Caki2 (cell line): ENCODE data around the gene ARMC10. TPM values are rescaled to one million over a fixed set of nuclear protein-coding genes. Genes with fewer than 3 reads are reported as not detected.
A peak's percentile ranks its signal among the peaks of the same experiment; 100 is the strongest.
"Not testable (repeated sequence)": the region's sequence is repeated elsewhere in the genome, so short reads cannot be mapped to it uniquely, and the experiment has no call there.

Experiments used
- DNase-seq: peaks from one replicate; pipeline ENCODE4 v3.0.0-alpha.2; 2015; ENCODE audit warnings: low read depth
- in situ Hi-C: cut with HindIII; loops from 2 replicates; pipeline ENCODE4 v1.10.0; 2016; ENCODE audit warnings: low sequenced_read_pairs, low pct_unique_long_range_greater_than_20kb, mixed read lengths
- total RNA-seq: library from RNA; depleted of rRNA; stranded (reverse); fragments of >200 nt; shearing (Covaris generic); gene quantifications from 2 replicates; pipeline ENCODE4 v1.2.3, GENCODE V29; 2014; ENCODE audit warnings: low replicate concordance; rRNA removed

ARMC10 gene
- total RNA-seq = 46.5 and 53.9 TPM in 2 replicates

DNA sequence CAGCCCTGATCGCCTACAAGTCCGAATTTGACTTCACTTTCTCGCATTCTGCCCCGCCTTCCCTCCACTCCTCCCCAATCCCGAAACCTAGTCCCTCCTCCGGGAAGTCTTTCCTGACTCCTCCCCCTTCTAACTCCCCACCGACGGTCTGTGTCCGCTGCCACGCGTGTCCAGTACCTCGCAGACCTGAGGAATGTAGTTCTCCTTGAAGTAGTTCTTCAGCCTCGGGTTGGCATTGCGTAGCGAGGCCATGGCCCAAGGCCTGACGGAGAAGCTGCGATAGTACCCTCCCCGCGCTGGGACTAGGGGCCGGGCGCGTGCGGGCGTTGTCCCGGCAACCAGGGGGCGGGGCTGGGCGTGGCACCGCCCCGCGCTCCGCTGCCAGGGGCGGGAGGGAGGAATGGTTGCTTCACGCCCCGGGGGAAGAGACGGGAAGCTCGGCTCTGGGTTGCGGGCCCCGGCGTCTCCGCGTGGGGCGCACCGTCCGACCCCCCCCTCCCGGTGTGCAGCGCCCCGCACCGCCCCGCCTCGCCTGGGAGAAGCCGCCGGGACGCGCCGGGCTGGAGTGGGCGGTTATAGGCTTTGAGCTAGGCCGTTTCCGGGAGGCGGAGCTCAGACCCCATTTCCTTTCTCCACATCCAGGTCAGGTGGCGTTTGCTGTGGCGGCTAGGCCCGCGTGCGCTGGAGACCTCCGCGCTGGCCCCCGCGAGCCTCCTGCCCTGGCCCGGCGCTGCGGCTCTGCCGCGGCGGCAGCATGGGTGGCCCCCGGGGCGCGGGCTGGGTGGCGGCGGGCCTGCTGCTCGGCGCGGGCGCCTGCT is at the start of gene ARMC10, which contains the start of gene FBXL13:
TSS of gene ARMC10 (plus strand) at position 622 of the 818 bp plus-strand sequence. CDS start at position 755, 133 bp downstream.
TSS of gene FBXL13 (minus strand) at position 278 of the 818 bp plus-strand sequence.
- peak; percentile 96 for DNase-seq
- in situ Hi-C loops = no loop called here

DNA sequence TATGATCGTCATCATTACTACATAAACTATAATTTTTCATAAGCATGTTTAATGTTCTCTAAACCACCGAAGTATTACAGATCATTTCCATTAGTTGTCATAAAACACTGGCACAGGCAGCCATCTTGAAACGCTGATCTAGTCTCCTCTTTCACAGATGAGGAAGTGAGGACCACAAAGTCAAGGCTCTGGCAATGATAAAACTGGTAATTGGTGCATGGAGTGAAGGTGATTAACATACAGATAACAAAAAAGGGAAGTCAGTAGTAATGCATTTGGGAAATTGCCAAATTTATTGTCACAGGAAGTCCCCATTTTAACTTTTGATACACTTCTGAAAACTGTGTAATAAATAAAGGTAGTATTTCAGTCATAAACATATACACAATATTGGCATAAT is 49.6 kb upstream of the ARMC10 start:
- in situ Hi-C loops = no loop called here

DNA sequence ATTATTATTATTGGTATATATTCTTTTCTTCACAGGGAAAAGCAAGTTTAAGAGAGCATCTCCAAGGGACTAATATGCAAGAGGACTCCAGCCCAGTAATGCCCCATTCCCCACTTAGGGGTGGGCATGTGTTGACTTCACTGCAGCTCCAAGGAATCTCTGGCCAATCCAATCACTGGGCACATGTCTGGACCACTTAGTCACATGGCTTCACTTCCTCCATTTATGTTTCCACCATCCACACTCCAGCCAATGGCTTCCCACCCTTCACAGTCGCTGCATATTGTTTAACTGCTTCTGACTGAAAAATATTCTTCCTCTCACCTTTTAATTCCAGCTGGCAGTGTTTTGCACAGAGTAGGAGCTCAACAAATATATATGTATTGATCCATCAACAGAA is 43.9 kb upstream of the ARMC10 start:
- in situ Hi-C loops = no loop called here
- no peak for DNase-seq

More for the DNA sequence above, 49.6 kb upstream of the ARMC10 start:
- no peak for DNase-seq

DNA sequence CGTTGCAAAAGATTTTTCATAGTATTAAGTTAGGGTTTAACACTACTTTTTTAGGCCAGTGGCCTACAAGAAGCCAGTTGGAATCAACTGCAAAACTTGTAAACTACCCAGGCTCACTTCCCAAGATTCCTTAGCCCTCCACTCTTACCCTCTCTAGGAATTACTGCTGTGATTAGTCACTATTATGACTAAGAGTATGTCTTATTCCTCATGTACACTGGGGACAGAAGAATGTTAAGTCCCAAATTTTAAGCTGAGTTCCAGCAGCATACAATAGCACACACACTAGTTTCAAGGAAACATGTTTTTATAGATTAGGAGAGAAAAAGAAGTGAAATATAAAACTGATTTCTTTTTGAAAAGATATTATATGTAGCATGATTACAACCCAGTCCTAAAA is 43.2 kb upstream of the ARMC10 start:
- in situ Hi-C loops = no loop called here
- no peak for DNase-seq

DNA sequence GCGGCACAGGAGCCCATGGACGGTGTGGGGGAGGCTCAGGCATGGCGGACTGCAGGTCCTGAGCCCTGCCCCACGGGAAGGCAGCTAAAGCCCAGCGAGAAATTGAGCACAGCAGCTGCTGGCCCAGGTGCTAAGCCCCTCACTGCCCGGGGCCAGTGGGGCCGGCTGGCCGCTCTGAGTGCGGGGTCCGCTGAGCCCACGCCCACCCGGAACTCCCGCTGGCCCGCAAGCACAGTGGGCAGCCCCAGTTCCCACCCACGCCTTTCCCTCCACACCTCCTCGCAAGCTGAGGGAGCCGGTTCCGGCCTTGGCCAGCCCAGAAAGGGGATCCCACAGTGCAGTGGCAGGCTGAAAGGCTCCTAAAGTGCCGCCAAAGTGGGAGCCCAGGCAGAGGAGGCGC is 40.6 kb upstream of the ARMC10 start:
- DNase-seq, in situ Hi-C loops: not testable (repeated sequence)

- DNase-seq = no peak
- in situ Hi-C loops = no loop called here
Measured at GRCh38 chr7:103037476-103037822, 37.5 kb upstream of the ARMC10 start.

DNA sequence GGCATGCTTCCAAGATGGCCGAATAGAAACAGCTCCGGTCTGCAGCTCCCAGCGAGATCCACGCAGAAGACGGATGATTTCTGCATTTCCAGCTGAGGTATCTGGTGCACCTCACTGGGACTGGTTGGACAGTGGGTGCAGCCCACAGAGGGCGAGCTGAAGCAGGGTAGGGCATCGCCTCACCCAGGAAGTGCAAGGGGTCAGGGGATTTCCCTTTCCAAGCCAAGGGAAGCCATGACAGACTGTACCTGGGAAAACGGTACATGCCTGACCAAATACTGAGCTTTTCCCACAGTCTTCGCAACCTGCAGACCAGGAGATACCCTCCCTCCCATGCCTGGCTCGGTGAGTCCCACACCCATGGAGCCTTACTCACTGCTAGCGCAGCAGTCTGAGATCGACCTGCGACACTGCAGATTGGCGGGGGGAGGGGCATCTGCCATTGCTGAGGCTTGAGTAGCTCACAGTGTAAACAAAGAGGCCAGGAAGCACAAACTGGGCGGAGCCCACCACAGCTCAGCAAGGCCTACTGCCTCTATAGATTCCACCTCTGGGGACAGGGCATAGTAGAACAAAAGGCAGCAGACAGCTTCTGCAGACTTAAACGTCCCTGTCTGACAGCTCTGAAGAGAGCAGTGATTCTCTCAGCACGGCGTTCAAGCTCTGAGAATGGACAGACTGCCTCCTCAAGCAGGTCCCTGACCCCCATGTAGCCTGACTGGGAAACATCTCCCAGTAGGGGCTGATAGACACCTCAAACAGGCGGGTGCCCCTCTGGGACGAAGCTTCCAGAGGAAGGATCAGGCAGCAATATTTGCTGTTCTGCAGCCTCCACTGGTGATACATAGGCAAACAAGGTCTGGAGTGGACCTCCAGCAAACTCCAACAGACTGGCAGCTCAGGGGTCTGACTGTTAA is 36.9 kb upstream of the ARMC10 start:
- DNase-seq, in situ Hi-C loops: not testable (repeated sequence)

DNA sequence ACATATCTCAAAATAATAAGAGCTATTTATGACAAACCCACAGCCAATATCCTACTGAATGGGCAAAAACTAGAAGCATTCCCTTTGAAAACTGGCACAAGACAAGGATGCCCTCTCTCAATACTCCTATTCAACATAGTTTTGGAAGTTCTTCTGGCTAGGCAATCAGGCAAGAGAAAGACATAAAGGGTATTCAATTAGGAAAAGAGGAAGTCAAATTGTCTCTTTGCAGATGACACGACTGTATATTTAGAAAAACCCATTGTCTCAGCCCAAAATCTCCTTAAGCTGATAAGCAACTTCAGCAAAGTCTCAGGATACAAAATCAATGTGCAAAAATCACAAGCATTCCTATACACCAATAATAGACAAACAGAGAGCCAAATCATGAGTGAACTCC is 33.1 kb upstream of the ARMC10 start:
- in situ Hi-C loops, DNase-seq: not testable (repeated sequence)

GRCh38 chr7:103048833-103049232 is 26.1 kb upstream of the ARMC10 start:
- DNase-seq = no peak
- in situ Hi-C loops = no loop called here

GRCh38 chr7:103051519-103051918 is 23.4 kb upstream of the ARMC10 start:
- in situ Hi-C loops = no loop called here
- no peak for DNase-seq

DNA sequence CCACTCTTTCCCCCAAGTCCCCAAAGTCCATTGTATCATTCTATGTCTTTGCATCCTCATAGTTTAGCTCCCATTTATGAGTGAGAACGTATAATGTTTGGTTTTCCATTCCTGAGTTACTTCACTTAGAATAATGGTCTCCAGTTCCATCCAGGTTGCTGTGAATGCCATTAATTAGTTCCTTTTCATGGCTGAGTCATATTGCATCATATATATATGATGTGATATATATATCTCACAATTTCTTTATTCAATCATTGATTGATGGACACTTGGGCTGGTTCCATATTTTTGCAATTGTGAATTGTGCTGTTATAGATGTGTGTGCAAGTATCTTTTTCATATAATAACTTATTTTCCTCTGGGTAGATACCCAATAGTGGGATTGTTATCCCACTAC is 18.9 kb upstream of the ARMC10 start:
- in situ Hi-C loops, DNase-seq: not testable (repeated sequence)

GRCh38 chr7:103058122-103058521 is 16.8 kb upstream of the ARMC10 start:
- no peak for DNase-seq
- in situ Hi-C loops = no loop called here

- in situ Hi-C loops = no loop called here
- no peak for DNase-seq
Measured at GRCh38 chr7:103059471-103059870, 15.5 kb upstream of the ARMC10 start.

- DNase-seq = no peak
- in situ Hi-C loops = no loop called here
Measured at GRCh38 chr7:103063895-103064294, 11.0 kb upstream of the ARMC10 start.

DNA sequence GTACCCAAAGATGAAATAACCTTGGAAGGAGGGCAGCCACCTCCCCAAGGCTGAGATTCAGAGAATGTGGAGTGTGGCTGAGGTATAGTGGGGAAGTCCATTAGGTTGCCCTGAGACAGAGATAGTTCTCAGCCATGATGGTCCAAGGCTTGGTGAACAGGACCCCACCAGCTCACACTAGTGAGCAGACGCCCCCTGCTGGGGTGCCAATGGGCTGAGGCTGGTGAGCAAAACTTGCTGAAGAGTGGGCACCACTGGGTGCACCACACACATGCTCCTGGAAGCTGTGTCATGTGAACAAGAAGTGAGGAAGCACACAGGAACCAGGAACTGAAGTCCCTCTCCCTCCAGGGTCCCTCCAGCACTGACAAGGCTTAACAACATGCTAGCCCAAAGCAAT is 9.3 kb upstream of the ARMC10 start:
- no peak for DNase-seq
- in situ Hi-C loops = no loop called here

DNA sequence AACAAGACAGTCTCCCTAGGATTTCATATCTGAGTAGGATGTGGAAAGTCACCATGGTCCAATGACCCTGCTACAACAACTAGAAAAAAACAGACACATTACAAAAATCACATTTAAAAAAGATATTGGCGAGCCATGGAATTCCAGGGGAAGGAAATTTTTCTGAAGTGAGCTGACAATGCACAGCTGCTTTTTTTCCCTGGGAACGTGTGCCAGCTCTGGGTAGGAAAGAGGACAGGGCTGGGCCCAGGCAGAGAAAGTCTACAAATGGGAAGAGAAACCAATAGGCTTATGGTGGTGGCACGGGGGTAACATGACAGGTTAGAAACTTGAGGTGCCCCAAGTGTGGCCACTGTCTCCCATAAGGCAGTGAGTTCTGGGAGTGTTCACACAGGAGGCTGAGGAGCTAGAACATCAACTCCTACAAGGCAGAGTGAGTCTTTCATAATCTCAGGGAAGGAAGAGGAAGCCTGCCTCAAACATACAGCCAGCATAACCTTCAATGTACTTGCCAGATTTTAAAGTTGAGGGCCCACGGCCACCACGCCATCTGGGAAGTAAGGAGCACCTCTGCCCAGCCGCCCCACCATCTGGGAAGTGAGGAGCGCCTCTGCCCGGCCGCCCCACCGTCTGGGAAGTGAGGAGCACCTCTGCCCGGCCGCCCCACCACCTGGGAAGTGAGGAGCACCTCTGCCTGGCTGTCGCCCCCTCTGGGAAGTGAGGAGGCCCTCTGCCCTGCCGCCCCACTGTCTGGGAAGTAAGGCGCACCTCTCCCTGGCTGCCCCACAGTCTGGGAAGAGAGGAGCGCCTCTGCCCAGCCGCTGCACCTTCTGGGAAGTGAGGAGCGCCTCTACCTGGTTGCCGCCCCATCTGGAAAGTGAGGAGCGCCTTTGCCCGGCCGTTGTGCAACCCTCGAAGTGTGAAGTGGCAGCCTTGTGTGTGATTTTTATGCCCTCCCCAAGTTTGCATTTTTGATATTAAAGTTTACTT is 6.2 kb upstream of the ARMC10 start:
- in situ Hi-C loops = no loop called here
- DNase-seq = no peak

DNA sequence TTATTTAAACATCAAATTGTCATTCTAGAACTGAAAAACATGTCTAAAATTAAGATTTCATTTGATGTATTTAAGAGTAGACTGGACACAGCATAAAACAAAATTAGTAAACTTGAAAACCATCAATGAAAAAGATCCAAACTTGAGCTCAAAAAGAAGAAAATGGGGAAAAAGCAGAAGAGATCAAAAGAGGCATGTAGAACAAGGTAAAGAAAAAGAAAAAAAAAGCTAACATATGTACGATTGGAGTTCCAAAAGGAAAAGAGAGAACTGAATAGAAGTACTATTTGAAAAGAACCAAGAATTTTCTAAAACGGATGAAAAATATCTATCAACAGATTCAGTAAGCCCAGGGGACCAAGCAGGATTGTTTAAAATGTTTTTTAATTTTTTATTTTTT is 3.9 kb upstream of the ARMC10 start:
- no peak for DNase-seq
- in situ Hi-C loops = no loop called here

DNA sequence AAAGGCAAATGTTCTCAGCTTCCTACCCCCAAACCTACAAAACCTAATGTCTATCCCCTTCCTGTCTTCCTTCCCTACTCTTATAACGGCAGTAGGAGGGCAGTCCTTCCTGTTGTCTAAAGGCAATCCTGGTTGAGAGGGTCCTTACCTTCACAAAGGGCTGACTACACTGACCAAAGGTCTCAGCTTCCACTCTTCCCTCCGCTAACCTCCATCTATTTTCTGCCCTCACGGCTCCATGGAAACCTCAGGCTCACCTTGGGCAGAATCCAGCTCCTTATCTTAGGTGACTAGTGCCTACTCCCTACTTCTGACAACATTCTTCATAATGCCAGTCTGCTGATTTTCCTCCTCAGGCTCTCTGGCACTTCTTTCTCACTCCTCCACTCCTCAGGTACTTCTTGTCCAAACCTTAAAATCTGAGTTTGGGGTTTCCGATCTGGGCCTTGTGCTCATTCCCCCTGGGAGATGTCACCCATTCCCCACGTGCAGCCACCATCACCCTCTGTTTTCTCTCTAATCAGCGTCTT is 886 bp upstream of the ARMC10 start:
- peak; percentile 14 for DNase-seq
- in situ Hi-C loops = no loop called here
